GM19043 (cell line): ENCODE measurements around the gene TBC1D5.

Source experiments
- ATAC-seq: cut with Tn5 transposase; IDR thresholded peaks from one replicate; pipeline ENCODE4 v1.9.1; 2021; ENCODE audit warnings: low read depth; ENCODE audit not compliant: unreplicated experiment

The TBC1D5 gene

DNA sequence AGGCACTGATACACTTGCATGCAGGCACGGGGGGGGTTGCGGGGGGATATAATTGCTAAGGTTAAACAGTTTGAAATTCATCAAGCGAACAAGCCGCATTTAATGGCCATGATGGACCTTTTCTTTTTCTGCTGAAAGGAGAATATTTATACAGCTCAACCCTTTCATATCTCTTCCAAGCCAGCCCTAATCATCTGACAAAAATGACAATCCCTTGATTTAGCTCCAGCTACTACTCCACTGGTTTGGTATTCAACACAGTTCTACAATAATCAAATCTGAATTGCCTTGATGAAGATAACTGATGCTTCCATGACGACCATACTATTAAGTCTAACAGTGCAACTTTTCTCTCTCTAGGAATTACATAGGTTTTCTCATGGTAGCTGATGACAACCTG lies 482.7 kb downstream of the TBC1D5 start:
- ATAC-seq = no peak

DNA sequence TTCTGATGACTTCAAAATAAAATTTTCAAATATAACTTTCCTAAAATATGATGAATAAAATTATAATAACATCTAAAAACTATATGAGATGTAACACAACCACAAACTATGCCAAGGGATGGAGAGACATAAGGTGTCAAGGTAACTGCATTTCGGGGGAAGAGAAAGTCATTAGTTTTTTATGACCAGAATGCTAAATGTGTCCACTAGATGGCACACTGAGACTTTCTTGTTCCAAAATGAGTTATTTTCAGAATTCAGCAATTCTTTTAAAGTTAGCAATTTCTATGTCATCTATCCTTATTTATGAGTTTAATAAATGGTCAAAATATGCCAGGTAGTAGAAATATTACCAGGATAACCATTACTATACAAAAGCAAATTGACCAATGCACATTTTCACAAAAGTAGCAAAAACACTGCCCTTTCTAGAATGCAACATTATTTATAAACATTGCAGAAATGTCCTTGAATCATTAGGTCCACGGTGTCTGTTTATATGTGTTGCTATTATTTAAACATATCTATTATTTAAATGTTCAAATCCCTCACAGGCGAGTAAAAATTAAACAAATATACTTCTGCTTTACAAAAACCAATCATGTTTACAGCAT lies 483.5 kb downstream of the TBC1D5 start:
- no peak for ATAC-seq

DNA sequence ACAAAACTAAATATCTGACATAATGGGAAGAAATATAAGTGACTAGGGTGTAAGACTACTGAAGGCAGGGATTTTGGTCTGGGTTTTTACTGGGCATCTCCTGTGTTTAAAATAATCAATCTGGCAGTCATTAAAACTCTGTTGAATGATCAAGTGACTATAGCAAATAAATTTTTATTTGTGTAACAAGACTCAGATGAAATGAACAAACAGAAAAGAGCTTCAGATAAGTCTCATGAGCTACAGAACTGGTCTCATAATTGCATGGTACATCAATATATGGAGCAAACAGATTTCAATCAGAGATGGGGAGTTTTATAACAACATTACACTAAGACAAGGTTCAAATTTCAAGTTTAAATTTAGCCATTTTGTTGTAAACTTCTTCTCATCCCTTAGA lies 485.2 kb downstream of the TBC1D5 start:
- no peak for ATAC-seq

DNA sequence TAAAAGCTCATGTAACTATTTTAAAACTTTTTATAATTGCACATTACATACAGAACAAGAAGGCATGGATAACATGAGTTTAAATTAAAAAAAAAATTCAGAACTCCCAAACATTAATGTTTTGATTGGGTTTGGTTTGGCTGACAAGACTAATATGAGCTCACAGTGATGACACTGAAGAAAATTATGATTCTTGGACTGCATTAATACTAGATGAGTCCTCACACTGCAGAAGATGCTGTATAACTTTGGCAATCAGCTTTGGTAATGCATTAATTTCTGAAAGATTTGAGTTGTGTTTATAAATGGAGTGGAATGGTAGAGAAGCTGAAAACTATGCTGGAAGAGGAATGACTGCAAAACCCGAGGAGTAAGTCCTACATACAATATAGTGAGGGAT lies 498.8 kb downstream of the TBC1D5 start:
- ATAC-seq = no peak

DNA sequence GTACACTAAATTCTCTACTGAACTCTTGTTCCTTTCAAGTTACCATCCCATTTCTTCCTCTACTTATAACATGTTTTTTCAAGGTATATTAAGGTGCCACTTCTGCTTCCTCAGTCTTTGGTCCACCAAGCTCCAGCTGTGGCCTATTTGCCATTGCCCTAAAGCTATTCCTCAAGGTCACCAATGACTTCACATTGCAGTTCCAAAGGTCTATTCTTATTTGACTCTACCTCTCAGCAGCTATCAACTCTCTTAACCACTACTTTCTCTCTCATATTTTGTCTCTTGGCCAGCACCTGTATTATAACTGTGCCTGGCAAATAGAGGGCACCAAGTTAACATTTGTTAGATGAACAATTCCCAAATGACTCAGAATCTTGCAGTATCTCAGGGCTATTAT lies 503.0 kb downstream of the TBC1D5 start:
- ATAC-seq = no peak

DNA sequence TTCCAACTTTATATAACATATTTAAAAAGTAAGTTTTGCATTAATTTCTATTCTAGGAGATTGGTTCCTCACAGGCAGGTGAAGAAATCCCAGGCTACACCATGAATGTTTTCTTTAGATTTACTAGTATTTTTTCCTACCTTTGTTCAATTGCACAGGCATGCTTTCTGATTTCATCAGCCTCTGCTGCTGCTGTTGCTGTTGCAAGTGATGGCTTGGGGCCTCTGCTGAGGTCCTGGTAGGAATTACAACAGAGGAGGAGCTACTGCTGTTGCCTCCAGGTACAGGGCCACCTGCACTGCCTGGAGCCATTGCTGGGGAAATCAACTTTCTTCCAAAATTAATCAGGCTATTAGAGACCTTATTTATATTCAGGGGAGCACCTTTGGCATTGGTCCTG lies 504.4 kb downstream of the TBC1D5 start:
- ATAC-seq = no peak

DNA sequence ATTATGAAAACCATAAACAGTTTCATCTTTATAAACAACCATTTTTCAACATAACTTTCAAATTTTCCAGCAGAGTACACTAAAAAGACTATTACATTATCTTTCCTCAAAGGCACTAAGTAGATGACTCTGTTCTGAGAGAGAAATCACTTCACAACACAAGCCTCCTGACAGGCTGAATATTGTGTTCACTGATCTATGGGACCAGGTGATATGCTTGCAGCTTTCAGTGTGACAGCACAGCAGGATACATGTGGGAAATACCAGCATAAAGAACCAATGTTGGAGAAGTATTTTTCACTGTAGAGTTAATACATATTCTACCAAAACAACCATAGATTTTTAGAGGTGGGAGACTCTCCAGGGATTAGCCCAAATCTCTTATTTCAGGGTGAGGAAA lies 507.1 kb downstream of the TBC1D5 start:
- no peak for ATAC-seq

DNA sequence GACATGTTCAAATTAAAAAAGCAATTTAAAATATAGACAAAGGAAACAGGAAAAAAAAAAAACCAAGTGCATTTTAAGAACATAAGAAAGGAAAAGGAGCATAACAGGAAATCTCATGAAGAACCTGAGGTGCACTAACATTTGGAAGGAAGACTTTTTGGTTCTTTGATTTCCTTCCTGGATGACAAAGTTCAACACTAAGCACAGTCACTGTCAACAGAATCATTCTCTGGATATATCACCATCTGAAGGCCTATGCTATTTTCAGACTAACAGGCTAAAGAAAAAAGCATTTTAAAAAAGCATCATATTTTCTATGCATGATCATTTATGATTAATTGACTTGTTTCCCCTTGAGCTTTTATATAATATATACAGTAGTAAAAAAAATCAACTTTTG lies 508.0 kb downstream of the TBC1D5 start:
- ATAC-seq = no peak

DNA sequence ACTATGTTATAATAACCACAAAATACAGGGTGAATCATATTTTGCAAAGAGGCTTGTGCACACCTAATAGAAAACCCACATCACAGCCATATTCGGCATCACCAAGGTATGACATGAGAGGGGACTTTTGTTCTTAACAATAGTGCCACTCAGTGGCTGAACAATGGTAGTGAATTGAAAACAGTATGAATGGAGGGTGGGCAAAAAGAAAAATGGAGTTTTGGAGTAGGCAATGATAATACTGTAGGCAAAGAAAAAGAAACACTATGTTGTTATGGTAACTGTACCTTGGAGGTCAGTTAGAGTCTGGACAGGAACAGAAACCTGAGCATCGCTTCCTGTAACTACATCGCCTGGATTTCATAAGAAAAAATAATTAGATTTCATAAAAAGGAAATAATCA lies 509.0 kb downstream of the TBC1D5 start:
- ATAC-seq = peak; percentile 84

DNA sequence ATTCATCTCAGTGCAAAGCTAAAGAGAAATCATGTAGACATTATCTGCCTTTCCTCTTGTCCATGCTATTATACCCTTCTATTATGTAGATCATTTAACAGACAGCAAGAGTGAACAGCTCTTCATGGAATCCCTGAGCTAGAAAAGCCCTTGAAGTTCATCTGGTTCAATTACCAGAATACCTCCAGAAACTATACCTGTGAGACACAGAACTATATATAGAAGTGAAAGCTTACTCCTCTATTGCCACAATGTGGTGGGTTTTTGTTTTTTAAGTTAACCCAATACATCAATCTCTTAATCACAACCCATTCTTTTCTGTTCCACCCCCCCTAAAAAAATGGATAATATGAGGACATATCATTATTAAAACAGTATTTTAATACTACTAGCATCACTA lies 510.0 kb downstream of the TBC1D5 start:
- ATAC-seq = peak; percentile 41

DNA sequence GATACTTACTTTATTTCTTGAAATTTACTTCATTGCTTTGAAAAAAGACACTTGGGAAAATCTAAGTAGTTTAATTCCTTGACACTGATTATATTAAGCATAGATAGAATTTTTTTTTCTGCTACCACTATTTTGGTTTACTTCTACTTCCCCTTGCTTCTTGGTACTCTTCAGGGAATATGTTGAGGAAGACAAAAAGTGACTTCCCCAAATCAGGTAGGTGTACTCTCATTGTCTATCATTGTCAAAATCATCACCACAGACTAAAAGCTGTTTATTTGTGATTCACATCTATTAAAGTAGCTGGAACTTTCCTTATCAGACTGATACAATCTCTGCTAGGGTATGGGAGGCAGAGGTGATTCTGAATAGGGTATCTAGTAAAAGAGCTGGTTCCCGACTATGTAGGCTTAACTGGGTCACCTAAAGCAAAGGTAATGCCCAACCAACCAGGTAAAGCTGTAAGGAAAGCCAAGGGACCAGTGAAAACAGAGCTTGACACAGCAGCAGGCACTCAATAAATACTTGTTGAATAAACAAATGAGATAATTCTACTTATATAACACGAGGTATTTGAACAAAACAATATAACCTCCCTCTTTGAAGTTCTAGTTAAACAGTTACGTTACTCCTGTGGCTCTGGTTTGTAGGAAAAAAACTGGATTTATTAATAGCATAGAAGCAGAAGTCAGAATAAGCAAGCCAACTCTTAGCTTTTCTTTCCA lies 510.7 kb downstream of the TBC1D5 start:
- no peak for ATAC-seq

DNA sequence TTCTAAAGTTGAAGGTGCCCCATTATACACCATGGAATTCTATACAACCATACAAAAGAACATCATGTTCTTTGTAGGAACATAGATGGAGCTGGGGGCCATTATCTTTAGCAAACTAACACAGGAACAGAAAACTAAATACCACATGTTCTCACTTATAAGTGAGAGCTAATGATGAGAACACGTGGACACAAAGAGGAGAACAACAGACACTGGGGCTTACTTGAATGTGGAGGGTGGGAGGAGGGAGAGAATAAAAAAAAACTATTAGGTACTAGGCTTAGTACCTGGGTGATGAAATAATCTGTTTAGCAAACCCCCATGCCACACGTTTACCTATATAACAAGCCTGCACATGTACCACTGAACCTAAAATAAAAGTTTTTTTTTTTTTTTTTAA lies 515.0 kb downstream of the TBC1D5 start:
- no peak for ATAC-seq

DNA sequence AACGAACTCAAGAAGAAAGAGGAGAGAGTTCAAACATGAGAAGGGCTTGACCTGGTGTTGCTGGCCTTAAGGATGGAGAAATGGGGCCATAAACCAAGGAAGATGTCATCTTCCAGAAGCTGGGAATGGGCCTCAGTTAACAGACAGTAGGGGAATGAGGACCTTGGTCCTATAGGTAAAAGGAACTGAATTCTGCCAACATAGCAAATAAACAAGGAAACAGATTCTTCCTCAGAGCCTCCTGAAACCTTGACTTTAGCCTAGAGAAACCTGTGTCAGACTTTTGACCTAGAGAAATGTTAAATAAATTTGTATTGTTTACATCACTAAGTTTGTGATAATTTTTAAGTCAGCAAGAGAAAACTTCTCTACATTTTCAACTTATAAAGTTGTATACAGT lies 520.9 kb downstream of the TBC1D5 start:
- no peak for ATAC-seq

DNA sequence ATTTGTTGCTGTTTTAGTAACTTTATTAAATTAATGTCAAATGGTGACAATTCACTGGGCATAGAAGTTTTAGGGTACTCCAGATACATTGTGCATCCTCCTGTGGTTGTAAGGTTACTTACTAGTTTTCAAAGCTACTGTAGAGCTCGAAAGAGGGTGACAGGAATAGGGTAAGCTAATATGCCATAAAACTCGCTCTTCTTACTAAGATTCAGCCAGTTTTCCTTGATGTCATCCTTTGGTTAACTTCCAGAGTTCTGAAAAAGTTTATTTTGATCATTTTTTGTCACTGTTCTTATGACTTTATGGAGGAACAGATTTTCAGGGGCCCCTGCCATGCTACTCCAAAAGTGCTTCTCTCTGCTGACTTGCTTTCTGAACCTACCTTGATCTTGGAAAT lies 522.8 kb downstream of the TBC1D5 start:
- no peak for ATAC-seq

DNA sequence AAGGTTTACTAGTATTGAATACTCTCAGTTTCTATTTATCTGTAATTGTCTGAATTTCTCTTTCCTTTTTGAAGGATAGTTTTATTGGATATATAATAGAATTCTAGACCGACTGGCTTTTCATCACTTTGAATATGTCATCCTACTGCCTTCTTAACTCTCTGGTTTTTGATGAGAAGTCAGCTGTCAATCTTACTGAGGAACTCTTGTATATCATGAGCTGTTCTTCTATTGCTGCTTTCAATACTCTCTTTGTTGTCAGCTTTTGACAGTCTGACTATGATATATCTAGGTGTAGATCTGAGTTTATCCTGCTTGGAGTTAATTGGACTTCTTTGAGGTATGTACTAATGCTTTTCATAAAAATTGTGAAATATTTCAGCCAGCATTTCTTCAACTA lies 523.8 kb downstream of the TBC1D5 start:
- ATAC-seq = no peak

DNA sequence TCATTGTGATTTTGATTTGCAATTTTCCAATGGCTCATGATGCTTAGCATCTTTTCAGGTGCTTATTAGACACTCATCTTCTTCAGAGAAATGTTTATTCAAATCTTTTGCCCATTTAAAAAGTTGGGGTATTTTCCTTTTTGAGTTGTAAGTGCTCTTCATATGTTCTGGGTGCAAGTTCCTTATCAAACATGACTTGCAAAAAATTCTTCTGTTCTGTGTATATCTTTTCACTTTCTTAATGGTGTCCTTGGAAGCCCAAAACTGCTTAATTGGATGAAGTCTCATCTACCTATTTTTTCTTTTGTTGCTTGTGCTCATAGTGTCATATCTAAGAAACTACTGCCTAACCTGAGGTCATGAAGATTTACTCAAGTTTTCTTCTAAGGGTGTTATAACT lies 524.8 kb downstream of the TBC1D5 start:
- ATAC-seq = no peak

DNA sequence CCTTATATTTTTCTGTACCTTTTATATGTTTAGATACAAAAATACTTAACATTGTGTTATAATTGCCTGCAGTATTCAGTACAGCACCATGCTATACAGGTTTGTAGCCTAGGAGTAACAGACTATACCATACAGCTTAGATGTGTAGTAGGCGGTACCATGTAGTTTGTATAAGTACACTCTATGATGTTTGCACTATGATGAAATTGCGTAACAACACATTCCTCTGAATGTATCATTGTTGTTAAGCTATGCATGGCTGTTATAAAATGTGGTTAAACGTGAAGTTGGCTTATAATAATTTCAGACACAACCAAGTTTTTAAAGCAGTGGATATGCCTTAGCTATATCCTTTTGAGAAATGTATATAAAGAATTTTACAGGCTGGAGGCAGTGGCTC lies 529.3 kb downstream of the TBC1D5 start:
- no peak for ATAC-seq

DNA sequence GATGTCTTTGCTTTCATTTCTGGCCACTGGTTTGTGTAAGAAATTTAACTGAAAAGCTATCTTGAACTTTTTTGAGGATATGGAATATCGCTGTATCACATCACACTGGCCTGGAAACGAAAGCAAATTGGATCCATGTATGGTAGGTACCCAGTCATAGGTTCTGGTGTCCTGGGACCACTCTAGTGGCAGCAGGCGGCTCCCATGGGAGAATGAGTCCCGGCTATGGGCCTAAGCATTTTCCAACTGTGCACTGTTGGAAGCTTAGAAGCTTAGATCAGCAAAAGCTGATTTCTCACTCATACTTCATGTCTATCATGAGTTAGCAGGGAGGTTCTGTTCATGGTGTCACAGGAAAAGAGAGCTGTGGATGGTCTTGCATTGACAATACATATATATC lies 534.5 kb downstream of the TBC1D5 start:
- ATAC-seq = no peak

DNA sequence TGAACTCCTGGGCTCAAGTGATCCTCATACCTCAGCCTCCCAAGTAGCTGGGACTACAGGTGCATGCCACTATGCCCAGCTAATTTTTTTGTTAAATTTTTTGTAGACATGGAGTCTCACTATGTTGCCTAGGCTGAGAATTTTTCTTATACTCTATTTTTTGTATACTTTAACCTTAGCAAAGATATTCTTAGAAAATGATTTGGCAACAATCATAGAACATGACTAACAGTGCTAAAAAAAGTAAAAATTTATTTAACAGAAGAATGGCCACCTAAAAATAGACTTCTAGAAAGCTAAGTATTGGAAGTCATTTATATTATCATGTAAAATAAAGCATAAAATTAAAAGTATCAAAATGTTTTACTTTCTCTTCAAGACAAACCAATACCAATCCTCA lies 535.4 kb downstream of the TBC1D5 start:
- ATAC-seq = no peak

DNA sequence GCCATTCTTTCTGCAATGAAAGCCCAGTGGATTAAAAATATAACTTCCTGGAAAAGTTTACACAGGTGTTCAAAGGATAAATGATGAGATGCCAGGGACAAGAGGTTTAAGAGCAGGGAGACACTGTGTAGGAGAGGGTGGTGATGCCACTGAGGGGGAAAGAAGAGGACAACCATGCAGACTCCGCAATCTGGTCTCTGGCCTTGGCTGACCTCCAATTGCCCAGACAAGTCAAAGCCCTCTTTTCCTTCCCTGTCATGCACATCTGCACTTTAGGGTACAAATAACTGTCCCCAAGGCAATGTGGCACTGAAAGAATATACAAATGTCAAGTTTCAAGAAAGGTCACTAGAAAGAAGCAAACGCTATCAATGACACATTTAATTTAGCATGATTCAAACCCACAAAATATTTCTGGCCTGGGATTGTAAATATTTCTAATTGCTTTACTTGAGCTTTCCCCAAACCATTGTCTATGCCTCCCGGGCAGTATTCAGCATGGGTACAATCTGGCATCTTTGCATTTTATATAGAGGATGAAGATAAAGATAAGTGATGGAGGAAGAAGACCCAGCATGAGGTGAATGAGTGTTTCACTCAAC lies 538.3 kb downstream of the TBC1D5 start:
- ATAC-seq = no peak

DNA sequence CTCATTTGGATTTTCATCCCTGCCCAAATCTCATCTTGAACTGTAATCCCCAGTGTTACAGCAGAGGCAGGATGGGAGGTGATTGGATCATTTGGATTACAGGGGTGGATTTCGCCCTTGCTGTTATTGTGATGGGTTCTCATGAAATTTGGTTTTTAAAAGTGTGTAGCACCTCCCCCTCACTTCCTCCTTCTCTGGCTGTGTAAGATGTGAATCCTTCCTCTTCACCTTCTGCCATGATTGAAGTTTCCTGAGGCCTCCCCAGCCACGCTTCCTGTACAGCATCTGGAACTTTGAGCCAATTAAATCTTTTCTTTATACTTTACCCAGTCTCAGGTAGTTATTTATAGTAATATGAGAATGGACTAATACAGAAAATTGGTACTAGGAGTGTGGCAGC lies 540.9 kb downstream of the TBC1D5 start:
- no peak for ATAC-seq
